ENCODE measurements around the gene PCDHA8.

DNA sequence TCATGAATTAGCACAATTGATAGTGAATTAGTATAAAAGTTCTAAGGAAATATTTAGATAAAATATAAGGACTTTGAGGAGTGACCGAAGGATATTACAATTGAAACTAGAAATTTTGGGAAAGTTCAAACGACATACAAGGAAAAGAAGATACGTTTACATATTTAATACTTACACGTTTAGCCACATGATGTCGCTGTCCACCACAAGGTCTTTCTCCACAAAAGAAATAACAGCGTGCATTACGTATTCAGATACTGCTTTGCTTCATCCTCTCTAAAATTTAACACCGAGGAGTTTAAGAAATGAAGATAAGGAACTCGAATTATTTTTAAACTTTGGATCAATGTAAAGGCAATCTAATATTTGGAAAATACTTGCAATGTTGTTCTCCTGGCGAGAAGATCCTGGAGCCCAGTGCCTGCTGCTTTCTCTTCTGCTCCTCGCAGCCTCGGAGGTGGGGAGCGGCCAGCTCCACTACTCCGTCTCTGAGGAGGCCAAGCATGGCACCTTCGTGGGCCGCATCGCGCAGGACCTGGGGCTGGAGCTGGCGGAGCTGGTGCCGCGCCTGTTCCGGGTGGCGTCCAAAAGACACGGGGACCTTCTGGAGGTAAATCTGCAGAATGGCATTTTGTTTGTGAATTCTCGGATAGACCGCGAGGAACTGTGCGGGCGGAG is 40.0 kb upstream of the PCDHA8 start, which contains the start of gene PCDHA3:
- TF ChIP-seq, protein P1, sequence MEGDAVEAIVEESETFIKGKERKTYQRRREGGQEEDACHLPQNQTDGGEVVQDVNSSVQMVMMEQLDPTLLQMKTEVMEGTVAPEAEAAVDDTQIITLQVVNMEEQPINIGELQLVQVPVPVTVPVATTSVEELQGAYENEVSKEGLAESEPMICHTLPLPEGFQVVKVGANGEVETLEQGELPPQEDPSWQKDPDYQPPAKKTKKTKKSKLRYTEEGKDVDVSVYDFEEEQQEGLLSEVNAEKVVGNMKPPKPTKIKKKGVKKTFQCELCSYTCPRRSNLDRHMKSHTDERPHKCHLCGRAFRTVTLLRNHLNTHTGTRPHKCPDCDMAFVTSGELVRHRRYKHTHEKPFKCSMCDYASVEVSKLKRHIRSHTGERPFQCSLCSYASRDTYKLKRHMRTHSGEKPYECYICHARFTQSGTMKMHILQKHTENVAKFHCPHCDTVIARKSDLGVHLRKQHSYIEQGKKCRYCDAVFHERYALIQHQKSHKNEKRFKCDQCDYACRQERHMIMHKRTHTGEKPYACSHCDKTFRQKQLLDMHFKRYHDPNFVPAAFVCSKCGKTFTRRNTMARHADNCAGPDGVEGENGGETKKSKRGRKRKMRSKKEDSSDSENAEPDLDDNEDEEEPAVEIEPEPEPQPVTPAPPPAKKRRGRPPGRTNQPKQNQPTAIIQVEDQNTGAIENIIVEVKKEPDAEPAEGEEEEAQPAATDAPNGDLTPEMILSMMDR (optimal IDR thresholded peaks at IDR 0.05 in 1 of 3, IDR thresholded peaks at IDR 0.05 in 1 of 3, conservative IDR thresholded peaks at IDR 0.05 in 1 of 3; ENCODE audit: extremely low read depth in 1 of 3, insufficient read depth in 2 of 3, low read length in 3 of 3): peak in 1 of 3 experiments; percentile 7
- no peak for TF ChIP-seq EZH2 (IDR thresholded peaks at IDR 0.05; ENCODE audit: low read length)

Data from keratinocyte (primary cell).